Measurements from ENCODE around the gene DDX4.

Gene DDX4

GRCh38 chr5:55820488-55820887 lies 82.6 kb downstream of the DDX4 start:
- no peak for DNase-seq (ENCODE audit: low read depth in 2 of 2)
- TF ChIP-seq, protein P1, sequence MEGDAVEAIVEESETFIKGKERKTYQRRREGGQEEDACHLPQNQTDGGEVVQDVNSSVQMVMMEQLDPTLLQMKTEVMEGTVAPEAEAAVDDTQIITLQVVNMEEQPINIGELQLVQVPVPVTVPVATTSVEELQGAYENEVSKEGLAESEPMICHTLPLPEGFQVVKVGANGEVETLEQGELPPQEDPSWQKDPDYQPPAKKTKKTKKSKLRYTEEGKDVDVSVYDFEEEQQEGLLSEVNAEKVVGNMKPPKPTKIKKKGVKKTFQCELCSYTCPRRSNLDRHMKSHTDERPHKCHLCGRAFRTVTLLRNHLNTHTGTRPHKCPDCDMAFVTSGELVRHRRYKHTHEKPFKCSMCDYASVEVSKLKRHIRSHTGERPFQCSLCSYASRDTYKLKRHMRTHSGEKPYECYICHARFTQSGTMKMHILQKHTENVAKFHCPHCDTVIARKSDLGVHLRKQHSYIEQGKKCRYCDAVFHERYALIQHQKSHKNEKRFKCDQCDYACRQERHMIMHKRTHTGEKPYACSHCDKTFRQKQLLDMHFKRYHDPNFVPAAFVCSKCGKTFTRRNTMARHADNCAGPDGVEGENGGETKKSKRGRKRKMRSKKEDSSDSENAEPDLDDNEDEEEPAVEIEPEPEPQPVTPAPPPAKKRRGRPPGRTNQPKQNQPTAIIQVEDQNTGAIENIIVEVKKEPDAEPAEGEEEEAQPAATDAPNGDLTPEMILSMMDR (IDR thresholded peaks at IDR 0.05; ENCODE audit: low read depth, low read length), result no peak
- H3K4me3 ChIP-seq (replicated peaks in 1 of 2; ENCODE audit: low read depth in 2 of 2, low read length in 2 of 2), result no peak overlapping the region

DNA sequence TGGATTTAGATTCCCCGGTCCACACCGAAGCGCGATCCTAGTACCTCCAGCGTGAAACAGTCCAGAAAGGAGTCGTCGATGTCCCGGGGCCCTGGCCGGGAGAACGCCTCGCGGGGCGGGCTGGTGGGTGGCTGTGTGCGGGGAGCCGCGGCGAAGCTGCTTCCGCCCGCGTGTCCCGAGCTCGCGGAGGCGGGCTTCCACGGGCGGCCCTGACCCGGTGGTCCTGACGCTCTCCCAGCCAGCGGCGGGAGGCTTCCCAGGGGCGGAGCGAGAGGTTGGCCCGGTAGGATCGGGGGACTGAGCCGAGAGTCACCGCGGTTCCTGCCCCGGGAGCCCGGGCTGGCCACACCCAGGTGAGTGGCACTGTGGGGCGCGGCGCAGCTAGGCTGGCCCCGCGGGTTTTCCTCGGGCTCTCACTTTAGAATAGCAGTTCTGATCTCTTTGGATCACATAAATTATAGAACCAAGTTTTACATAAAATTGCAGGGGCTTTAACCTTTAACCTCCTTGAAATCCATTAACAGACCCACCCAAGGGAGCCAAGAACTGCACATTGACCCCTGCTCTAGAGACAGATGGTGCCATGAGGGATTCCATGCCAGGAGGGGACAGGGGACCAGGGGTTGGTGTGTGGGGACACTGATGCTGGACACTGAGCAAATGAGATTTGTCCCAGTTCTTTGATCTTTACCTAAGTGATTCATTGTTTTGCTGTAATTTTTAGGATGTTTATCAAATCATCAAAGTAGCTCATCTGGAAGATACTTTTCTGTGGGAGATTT lies 84.1 kb downstream of the DDX4 start:
- DNase-seq (ENCODE audit: low read depth in 2 of 2), result peak in 1 of 2 donors; percentile 10
- H3K4me3 ChIP-seq (replicated peaks in 1 of 2; ENCODE audit: low read depth in 2 of 2, low read length in 2 of 2), result peak overlapping the region; percentile 36 to 50
- TF ChIP-seq, protein P1 (IDR thresholded peaks at IDR 0.05; ENCODE audit: low read depth, low read length), result no peak

GRCh38 chr5:55823151-55823796 lies 85.4 kb downstream of the DDX4 start:
- TF ChIP-seq, protein P1 (IDR thresholded peaks at IDR 0.05; ENCODE audit: low read depth, low read length), result no peak
- H3K4me3 ChIP-seq (replicated peaks in 1 of 2; ENCODE audit: low read depth in 2 of 2, low read length in 2 of 2), result no peak overlapping the region
- DNase-seq (ENCODE audit: low read depth in 2 of 2), result no peak

- TF ChIP-seq, protein P1 (IDR thresholded peaks at IDR 0.05; ENCODE audit: low read depth, low read length), result no peak
- H3K4me3 ChIP-seq (replicated peaks in 1 of 2; ENCODE audit: low read depth in 2 of 2, low read length in 2 of 2), result no peak overlapping the region
- DNase-seq (ENCODE audit: low read depth in 2 of 2), result no peak
These were observed 92.1 kb downstream of the DDX4 start for GRCh38 chr5:55829956-55830355.

DNA sequence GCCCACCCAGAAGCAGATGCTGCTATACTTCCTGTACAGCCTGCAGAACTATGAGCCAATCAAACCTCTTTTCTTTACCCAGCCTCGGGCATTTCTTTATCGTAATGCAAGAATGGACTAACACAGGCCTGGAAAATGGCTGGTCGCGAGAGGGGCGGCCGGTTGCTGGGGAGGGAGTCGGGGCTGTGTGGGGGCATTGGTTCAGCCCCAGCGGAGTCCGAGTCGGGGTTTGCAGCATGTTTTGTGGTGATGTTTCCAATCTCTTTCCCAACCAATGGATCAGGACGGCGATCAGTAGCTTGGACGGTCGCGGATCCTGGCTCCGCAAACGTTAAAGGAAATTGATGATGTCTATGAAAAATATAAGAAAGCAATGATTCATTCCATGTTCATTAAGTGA lies 94.6 kb downstream of the DDX4 start:
- DNase-seq (ENCODE audit: low read depth in 2 of 2), result no peak
- H3K4me3 ChIP-seq (replicated peaks in 1 of 2; ENCODE audit: low read depth in 2 of 2, low read length in 2 of 2), result no peak overlapping the region
- TF ChIP-seq, protein P1 (IDR thresholded peaks at IDR 0.05; ENCODE audit: low read depth, low read length), result no peak

- no peak for DNase-seq (ENCODE audit: low read depth in 2 of 2)
- TF ChIP-seq, protein P1 (IDR thresholded peaks at IDR 0.05; ENCODE audit: low read depth, low read length), result no peak
These were observed 98.3 kb downstream of the DDX4 start for GRCh38 chr5:55836191-55836590.

More at GRCh38 chr5:55836191-55836590, 98.3 kb downstream of the DDX4 start:
- no peak overlapping the region for H3K4me3 ChIP-seq (replicated peaks in 1 of 2; ENCODE audit: low read depth in 2 of 2, low read length in 2 of 2)

Measured in cardiac fibroblast (primary cell).